B cell (primary cell): ENCODE data around the gene PAEP.

Experiments
- CTCF ChIP-seq: fragments of 200-600 bp; IDR thresholded peaks from one replicate; pipeline ENCODE4 v1.8.0; 2022; ENCODE audit warnings: antibody characterized with exemption, mild to moderate bottlenecking
- EZH2 ChIP-seq: IDR thresholded peaks from 2 replicates; pipeline ENCODE4 v1.6.1; 2012; ENCODE audit warnings: borderline replicate concordance, low read depth, mild to moderate bottlenecking, moderate library complexity, low read length; ENCODE audit not compliant: insufficient read depth, poor library complexity, severe bottlenecking

GRCh38 chr9:135519179-135519971 is 42.2 kb upstream of the PAEP start:
- TF ChIP-seq EZH2 (no peak), CTCF (no peak)
